WTC11 (cell line): Measurements from ENCODE around the gene ATP5PB. TPM values are rescaled to one million over a fixed set of nuclear protein-coding genes. Genes with fewer than 3 reads are reported as not detected.

Experiments used
- ATAC-seq: fragments of 200-7000 bp; cut with Tn5 transposase; 2 replicates; pipeline ENCODE4 v1.10.0; 2021; ENCODE audit warnings: mild to moderate bottlenecking, moderate library complexity
- CTCF ChIA-PET: fragments of 300-600 bp; sonication (Branson Sonifier 250); formaldehyde crosslinking; loops from one replicate; lab custom pipeline; 2021; ENCODE audit warnings: antibody characterized with exemption; lab: Charles Lee
- POLR2A ChIA-PET: fragments of 350-600 bp; sonication (Branson Sonifier 250); formaldehyde crosslinking; loops from one replicate; lab custom pipeline; 2021; ENCODE audit warnings: antibody characterized with exemption; lab: Charles Lee
- DNase-seq: peaks from one replicate; pipeline ENCODE4 v3.0.0; 2021; ENCODE audit warnings: low spot score
- H3K27ac Mint-ChIP-seq: 2 replicates; pipeline ENCODE4 v1.8.0; 2021; ENCODE audit warnings: mixed read lengths
- H3K27me3 Mint-ChIP-seq: 2 replicates; pipeline ENCODE4 v1.8.0; 2021; ENCODE audit warnings: low read depth, mild to moderate bottlenecking, moderate library complexity, mixed read lengths
- H3K36me3 Mint-ChIP-seq: 2 replicates; pipeline ENCODE4 v1.8.0; 2021; ENCODE audit warnings: mixed read lengths
- H3K4me1 Mint-ChIP-seq: 2 replicates; pipeline ENCODE4 v1.8.0; 2022; ENCODE audit warnings: mixed read lengths
- H3K4me3 Mint-ChIP-seq: 2 replicates; pipeline ENCODE4 v1.8.0; 2021; ENCODE audit warnings: mild to moderate bottlenecking, moderate library complexity, mixed read lengths
- H3K9me3 Mint-ChIP-seq: 2 replicates; pipeline ENCODE4 v1.8.0; 2021; ENCODE audit warnings: mixed read lengths
- AFF4 ChIP-seq: sonication (generic); formaldehyde crosslinking; IDR thresholded peaks from 2 replicates; pipeline ENCODE4 v1.8.1; 2023; ENCODE audit warnings: mild to moderate bottlenecking, missing genetic modification reagents, borderline replicate concordance
- ATF1 ChIP-seq: sonication (generic); formaldehyde crosslinking; IDR thresholded peaks from 2 replicates; pipeline ENCODE4 v1.8.1; 2023; ENCODE audit warnings: mild to moderate bottlenecking, moderate library complexity, missing genetic modification reagents
- ATF6 ChIP-seq: sonication (generic); formaldehyde crosslinking; IDR thresholded peaks from 2 replicates; pipeline ENCODE4 v1.8.1; 2023; ENCODE audit warnings: mild to moderate bottlenecking, missing genetic modification reagents
- FOXJ3 ChIP-seq: sonication (generic); formaldehyde crosslinking; IDR thresholded peaks from 2 replicates; pipeline ENCODE4 v1.9.0; 2021; ENCODE audit warnings: missing genetic modification reagents, mild to moderate bottlenecking, borderline replicate concordance
- GTF2I ChIP-seq: fragments of 250-450 bp; sonication (Bioruptor Pico); conservative IDR thresholded peaks from 2 replicates; pipeline ENCODE4 v1.4.0; 2021; ENCODE audit warnings: mild to moderate bottlenecking
- IRF1 ChIP-seq: sonication (generic); formaldehyde crosslinking; IDR thresholded peaks from 2 replicates; pipeline ENCODE4 v1.8.0; 2023; ENCODE audit warnings: missing genetic modification reagents
- SP1 ChIP-seq: sonication (generic); formaldehyde crosslinking; conservative IDR thresholded peaks from 2 replicates; pipeline ENCODE4 v1.8.1; 2022; ENCODE audit warnings: missing genetic modification reagents
- TP53 ChIP-seq: sonication (generic); formaldehyde crosslinking; IDR thresholded peaks from 2 replicates; pipeline ENCODE4 v1.8.1; 2023; ENCODE audit warnings: mild to moderate bottlenecking, missing genetic modification reagents
- USF2 ChIP-seq: sonication (generic); formaldehyde crosslinking; IDR thresholded peaks from 2 replicates; pipeline ENCODE4 v1.8.1; 2023; ENCODE audit warnings: mild to moderate bottlenecking, missing genetic modification reagents, moderate library complexity
- ZNF263 ChIP-seq: sonication (generic); formaldehyde crosslinking; IDR thresholded peaks from 2 replicates; pipeline ENCODE4 v1.8.1; 2022; ENCODE audit warnings: low read depth, mild to moderate bottlenecking, moderate library complexity, missing genetic modification reagents
- ZNF396 ChIP-seq: fragments of 250-450 bp; sonication (Bioruptor Pico); IDR thresholded peaks from 2 replicates; pipeline ENCODE4 v1.8.0; 2021; ENCODE audit warnings: mild to moderate bottlenecking, moderate library complexity, borderline replicate concordance
- ZNF512 ChIP-seq: sonication (generic); formaldehyde crosslinking; IDR thresholded peaks from 2 replicates; pipeline ENCODE4 v1.8.1; 2022; ENCODE audit warnings: missing genetic modification reagents, borderline replicate concordance
- ZNF671 ChIP-seq: fragments of 250-450 bp; sonication (Bioruptor Pico); IDR thresholded peaks from 2 replicates; pipeline ENCODE4 v1.8.0; 2021; ENCODE audit warnings: mild to moderate bottlenecking
- total RNA-seq: library from RNA; stranded (reverse); gene quantifications from 3 replicates; pipeline ENCODE4 v1.2.3, GENCODE V29; 2021
- TF ChIP-seq, protein P1 (sequence below): fragments of 250-450 bp; sonication (Bioruptor Pico); conservative IDR thresholded peaks from 2 replicates; pipeline ENCODE4 v1.9.0; 2021; ENCODE audit warnings: mild to moderate bottlenecking
- TF ChIP-seq, protein P2 (sequence below): sonication (generic); formaldehyde crosslinking; IDR thresholded peaks from 2 replicates; pipeline ENCODE4 v1.8.0; 2022; ENCODE audit warnings: mild to moderate bottlenecking, missing genetic modification reagents

Gene ATP5PB
- total RNA-seq, 1 experiment from 2014 or later = 284 TPM

GRCh38 chr1:111419037-111419436 is 30.2 kb upstream of the ATP5PB start:
- no peak for DNase-seq
- no peak overlapping the region for H3K27ac Mint-ChIP-seq
- CTCF ChIA-PET = no interaction called here
- H3K4me3 Mint-ChIP-seq = no peak overlapping the region
- no peaks in the 10 kb centered on the region; the same call in 1 of the 2 replicates for H3K27me3 Mint-ChIP-seq
- TF ChIP-seq ZNF512 (no peak), ZNF671 (CRISPR knock-in tag) (no peak), USF2 (CRISPR knock-in tag) (no peak), ZNF263 (no peak), SP1 (CRISPR knock-in tag) (no peak), AFF4 (CRISPR knock-in tag) (no peak), ATF1 (CRISPR knock-in tag) (no peak), FOXJ3 (CRISPR knock-in tag) (no peak), ATF6 (CRISPR knock-in tag) (no peak), ZNF396 (CRISPR knock-in tag) (no peak), TP53 (no peak)
- TF ChIP-seq, all 79 proteins: peak for 0
- H3K4me1 Mint-ChIP-seq = peaks cover 9% of the 10 kb centered on the region
- POLR2A ChIA-PET = no interaction called here
- no peak for ATAC-seq
- H3K36me3 Mint-ChIP-seq = no peaks in the 10 kb centered on the region
- no peaks in the 10 kb centered on the region for H3K9me3 Mint-ChIP-seq

GRCh38 chr1:111420377-111420776 is 28.9 kb upstream of the ATP5PB start:
- POLR2A ChIA-PET = no interaction called here
- H3K27ac Mint-ChIP-seq = no peak overlapping the region
- H3K27me3 Mint-ChIP-seq = no peaks in the 10 kb centered on the region; the same call in 1 of the 2 replicates
- H3K4me3 Mint-ChIP-seq = no peak overlapping the region
- H3K9me3 Mint-ChIP-seq = no peaks in the 10 kb centered on the region
- CTCF ChIA-PET = no interaction called here
- DNase-seq (no peak), ATAC-seq (no peak)
- TF ChIP-seq FOXJ3 (CRISPR knock-in tag) (no peak), GTF2I (no peak), USF2 (CRISPR knock-in tag) (no peak), IRF1 (CRISPR knock-in tag) (no peak)
- TF ChIP-seq, protein P1, sequence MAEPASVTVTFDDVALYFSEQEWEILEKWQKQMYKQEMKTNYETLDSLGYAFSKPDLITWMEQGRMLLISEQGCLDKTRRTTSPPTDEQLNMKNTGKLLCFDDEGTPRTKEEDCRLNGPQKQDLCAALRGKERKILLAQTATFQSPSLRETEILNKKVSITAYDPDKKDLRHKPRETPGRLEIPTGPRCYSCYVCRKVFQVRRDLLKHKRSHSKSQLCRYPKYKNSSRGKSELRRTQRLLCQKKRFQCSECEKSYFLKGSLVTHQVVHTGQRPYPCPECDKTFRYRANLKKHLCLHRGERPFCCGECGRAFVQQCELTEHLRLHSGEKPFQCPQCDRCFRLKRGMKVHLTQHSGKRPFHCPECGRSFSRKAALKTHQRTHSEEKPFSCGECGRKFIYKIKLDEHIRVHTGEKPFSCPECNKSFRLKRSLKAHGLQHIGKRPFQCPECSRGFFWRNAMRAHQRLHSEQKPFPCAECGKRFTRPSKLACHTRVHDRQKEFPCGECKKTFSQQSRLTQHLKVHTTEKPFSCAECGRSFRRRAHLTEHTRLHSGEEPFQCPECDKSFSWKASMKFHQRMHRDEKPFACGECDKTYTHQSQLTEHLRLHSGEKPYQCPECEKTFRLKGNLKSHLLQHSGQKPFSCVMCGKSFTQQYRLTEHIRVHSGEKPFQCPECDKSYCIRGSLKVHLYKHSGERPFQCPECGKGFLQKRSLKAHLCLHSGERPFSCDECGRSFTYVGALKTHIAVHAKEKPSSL (CRISPR knock-in tag) = no peak
- TF ChIP-seq, protein P2, sequence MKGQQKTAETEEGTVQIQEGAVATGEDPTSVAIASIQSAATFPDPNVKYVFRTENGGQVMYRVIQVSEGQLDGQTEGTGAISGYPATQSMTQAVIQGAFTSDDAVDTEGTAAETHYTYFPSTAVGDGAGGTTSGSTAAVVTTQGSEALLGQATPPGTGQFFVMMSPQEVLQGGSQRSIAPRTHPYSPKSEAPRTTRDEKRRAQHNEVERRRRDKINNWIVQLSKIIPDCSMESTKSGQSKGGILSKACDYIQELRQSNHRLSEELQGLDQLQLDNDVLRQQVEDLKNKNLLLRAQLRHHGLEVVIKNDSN = no peak
- H3K36me3 Mint-ChIP-seq = no peaks in the 10 kb centered on the region
- H3K4me1 Mint-ChIP-seq = peaks cover 9% of the 10 kb centered on the region
